ENCODE measurements around the gene DECR2. TPM values are rescaled to one million over a fixed set of nuclear protein-coding genes. Genes with fewer than 3 reads are reported as not detected.

The DECR2 gene
- total and polyA plus RNA-seq, 2 of the 13 experiments (the other 11 are each of a cell fraction or from before 2014, with no cell fraction given): 36.3 to 44.6 TPM

DNA sequence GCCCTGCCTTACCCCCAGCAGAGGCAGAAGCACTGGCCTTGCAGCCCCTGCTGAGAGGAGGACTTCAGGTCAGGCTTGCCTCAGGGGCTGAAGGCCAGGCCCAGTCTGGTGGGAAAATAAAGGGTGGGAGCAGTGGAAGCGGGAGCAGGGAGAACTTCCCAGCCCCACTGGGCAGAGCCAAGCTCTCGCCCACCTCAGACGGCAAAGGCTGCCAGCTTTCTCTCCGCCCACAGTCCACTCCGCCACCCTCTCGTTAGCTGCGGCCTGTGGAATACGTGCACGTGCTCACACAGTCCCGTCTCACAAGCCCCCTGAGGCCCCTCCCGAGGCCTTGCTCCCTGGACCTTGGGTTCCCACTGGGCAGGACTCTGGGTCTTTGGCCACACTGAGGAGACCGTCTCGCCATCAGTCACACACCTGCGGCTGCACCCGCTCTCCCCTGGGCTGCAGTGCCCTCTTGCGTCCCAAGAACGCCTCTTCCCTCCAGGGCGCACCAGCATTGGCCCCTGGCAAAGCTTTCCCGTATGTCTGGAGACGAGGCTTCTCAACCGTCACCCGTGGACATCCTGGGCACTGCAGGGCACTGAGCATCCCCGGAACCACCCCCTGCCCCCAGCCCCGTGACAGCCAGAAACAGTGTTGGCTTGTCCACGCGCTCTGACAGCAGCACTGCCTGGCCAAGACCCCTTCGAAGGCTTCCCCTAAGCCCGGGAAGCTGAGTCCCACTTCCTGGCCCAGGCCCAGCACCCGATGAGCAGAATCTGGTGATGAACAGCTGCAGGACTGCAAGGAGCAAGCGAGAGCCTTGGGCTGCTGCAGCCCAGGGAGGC, 39.6 kb upstream of the DECR2 start (continued):
- TF ChIP-seq, protein P1, sequence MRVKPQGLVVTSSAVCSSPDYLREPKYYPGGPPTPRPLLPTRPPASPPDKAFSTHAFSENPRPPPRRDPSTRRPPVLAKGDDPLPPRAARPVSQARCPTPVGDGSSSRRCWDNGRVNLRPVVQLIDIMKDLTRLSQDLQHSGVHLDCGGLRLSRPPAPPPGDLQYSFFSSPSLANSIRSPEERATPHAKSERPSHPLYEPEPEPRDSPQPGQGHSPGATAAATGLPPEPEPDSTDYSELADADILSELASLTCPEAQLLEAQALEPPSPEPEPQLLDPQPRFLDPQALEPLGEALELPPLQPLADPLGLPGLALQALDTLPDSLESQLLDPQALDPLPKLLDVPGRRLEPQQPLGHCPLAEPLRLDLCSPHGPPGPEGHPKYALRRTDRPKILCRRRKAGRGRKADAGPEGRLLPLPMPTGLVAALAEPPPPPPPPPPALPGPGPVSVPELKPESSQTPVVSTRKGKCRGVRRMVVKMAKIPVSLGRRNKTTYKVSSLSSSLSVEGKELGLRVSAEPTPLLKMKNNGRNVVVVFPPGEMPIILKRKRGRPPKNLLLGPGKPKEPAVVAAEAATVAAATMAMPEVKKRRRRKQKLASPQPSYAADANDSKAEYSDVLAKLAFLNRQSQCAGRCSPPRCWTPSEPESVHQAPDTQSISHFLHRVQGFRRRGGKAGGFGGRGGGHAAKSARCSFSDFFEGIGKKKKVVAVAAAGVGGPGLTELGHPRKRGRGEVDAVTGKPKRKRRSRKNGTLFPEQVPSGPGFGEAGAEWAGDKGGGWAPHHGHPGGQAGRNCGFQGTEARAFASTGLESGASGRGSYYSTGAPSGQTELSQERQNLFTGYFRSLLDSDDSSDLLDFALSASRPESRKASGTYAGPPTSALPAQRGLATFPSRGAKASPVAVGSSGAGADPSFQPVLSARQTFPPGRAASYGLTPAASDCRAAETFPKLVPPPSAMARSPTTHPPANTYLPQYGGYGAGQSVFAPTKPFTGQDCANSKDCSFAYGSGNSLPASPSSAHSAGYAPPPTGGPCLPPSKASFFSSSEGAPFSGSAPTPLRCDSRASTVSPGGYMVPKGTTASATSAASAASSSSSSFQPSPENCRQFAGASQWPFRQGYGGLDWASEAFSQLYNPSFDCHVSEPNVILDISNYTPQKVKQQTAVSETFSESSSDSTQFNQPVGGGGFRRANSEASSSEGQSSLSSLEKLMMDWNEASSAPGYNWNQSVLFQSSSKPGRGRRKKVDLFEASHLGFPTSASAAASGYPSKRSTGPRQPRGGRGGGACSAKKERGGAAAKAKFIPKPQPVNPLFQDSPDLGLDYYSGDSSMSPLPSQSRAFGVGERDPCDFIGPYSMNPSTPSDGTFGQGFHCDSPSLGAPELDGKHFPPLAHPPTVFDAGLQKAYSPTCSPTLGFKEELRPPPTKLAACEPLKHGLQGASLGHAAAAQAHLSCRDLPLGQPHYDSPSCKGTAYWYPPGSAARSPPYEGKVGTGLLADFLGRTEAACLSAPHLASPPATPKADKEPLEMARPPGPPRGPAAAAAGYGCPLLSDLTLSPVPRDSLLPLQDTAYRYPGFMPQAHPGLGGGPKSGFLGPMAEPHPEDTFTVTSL (CRISPR knock-in tag; IDR thresholded peaks at IDR 0.05; ENCODE audit: borderline replicate concordance): no peak
- TF ChIP-seq ZFP90 (CRISPR knock-in tag; IDR thresholded peaks at IDR 0.05; ENCODE audit: borderline replicate concordance): no peak
- TF ChIP-seq ZNF792 (CRISPR knock-in tag; IDR thresholded peaks at IDR 0.05): 0 out of 2 replicates have a peak, but pooled peaks have one; percentile 65
- no peak for TF ChIP-seq RFX1 (IDR thresholded peaks at IDR 0.05)
- TF ChIP-seq, protein P2, sequence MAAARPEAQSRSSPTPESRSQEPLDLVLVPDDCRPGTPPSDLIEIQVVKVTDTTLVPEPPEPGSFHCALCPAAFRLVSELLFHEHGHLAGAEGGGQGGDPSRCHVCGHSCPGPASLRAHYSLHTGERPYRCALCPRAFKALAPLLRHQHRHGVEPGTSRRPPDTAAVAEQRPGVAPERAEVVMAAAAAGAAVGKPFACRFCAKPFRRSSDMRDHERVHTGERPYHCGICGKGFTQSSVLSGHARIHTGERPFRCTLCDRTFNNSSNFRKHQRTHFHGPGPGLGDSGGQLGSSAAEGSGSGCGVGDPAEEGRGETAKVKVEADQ (CRISPR knock-in tag; IDR thresholded peaks at IDR 0.05; ENCODE audit: borderline replicate concordance): peak; percentile 35; the same call in 1 of the 2 replicates
- TF ChIP-seq ZSCAN21 (CRISPR knock-in tag; IDR thresholded peaks at IDR 0.05; ENCODE audit: borderline replicate concordance): peak; percentile 68; the same call in 1 of the 2 replicates
- TF ChIP-seq ZFY (CRISPR knock-in tag; IDR thresholded peaks at IDR 0.05): peak; percentile 67
- TF ChIP-seq ZNF549 (CRISPR knock-in tag; IDR thresholded peaks at IDR 0.05): no peak
- TF ChIP-seq YY1 (IDR thresholded peaks at IDR 0.05; ENCODE audit: insufficient read depth, insufficient replicate concordance, low read depth, low read length): peak; percentile 69
- TF ChIP-seq, protein P3, sequence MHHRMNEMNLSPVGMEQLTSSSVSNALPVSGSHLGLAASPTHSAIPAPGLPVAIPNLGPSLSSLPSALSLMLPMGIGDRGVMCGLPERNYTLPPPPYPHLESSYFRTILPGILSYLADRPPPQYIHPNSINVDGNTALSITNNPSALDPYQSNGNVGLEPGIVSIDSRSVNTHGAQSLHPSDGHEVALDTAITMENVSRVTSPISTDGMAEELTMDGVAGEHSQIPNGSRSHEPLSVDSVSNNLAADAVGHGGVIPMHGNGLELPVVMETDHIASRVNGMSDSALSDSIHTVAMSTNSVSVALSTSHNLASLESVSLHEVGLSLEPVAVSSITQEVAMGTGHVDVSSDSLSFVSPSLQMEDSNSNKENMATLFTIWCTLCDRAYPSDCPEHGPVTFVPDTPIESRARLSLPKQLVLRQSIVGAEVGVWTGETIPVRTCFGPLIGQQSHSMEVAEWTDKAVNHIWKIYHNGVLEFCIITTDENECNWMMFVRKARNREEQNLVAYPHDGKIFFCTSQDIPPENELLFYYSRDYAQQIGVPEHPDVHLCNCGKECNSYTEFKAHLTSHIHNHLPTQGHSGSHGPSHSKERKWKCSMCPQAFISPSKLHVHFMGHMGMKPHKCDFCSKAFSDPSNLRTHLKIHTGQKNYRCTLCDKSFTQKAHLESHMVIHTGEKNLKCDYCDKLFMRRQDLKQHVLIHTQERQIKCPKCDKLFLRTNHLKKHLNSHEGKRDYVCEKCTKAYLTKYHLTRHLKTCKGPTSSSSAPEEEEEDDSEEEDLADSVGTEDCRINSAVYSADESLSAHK (CRISPR knock-in tag; IDR thresholded peaks at IDR 0.05; ENCODE audit: borderline replicate concordance): no peak
- peak; percentile 93 for TF ChIP-seq MYC (CRISPR knock-in tag; IDR thresholded peaks at IDR 0.05; ENCODE audit: borderline replicate concordance)
- no peak for TF ChIP-seq ZNF30 (CRISPR knock-in tag; IDR thresholded peaks at IDR 0.05)
- TF ChIP-seq FOXC1 (CRISPR knock-in tag; IDR thresholded peaks at IDR 0.05; ENCODE audit: borderline replicate concordance): peak; percentile 83
- TF ChIP-seq ZNF766 (CRISPR knock-in tag; IDR thresholded peaks at IDR 0.05; ENCODE audit: borderline replicate concordance): no peak
- TF ChIP-seq ZBTB20 (CRISPR knock-in tag; IDR thresholded peaks at IDR 0.05; ENCODE audit: borderline replicate concordance, low read depth): no peak
- TF ChIP-seq TBX2 (CRISPR knock-in tag; IDR thresholded peaks at IDR 0.05; ENCODE audit: borderline replicate concordance): peak; percentile 87
- TF ChIP-seq, protein P4, sequence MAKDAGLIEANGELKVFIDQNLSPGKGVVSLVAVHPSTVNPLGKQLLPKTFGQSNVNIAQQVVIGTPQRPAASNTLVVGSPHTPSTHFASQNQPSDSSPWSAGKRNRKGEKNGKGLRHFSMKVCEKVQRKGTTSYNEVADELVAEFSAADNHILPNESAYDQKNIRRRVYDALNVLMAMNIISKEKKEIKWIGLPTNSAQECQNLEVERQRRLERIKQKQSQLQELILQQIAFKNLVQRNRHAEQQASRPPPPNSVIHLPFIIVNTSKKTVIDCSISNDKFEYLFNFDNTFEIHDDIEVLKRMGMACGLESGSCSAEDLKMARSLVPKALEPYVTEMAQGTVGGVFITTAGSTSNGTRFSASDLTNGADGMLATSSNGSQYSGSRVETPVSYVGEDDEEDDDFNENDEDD (CRISPR knock-in tag; IDR thresholded peaks at IDR 0.05; ENCODE audit: borderline replicate concordance): peak; percentile 35; the same call in 1 of the 2 replicates

Measured in HepG2 (cell line).